RWPE2 (cell line): ENCODE results near the gene OXCT2.
"Not testable (repeated sequence)": the region's sequence is repeated elsewhere in the genome, so short reads cannot be mapped to it uniquely, and the experiment has no call there.

Experiments
- ATAC-seq: fragments of 200-7000 bp; cut with Tn5 transposase; 3 replicates; pipeline ENCODE4 v1.9.1; 2021; ENCODE audit warnings: low read depth
- DNase-seq: peaks from one replicate; pipeline ENCODE4 v3.0.0-alpha.2; 2020; ENCODE audit warnings: low spot score
- H3K27ac ChIP-seq: fragments of 450-650 bp; 2 replicates; pipeline ENCODE4 v1.5.1; 2017; ENCODE audit warnings: mild to moderate bottlenecking; ENCODE audit not compliant: poor library complexity, severe bottlenecking
- H3K27me3 ChIP-seq: fragments of 250-450 bp; sonication (Bioruptor Pico); 2 replicates; pipeline ENCODE4 v1.5.1; 2021; ENCODE audit warnings: mild to moderate bottlenecking, moderate library complexity; ENCODE audit not compliant: insufficient read depth, poor library complexity, severe bottlenecking
- H3K36me3 ChIP-seq: fragments of 250-450 bp; sonication (Bioruptor Pico); 2 replicates; pipeline ENCODE4 v1.5.1; 2020; ENCODE audit warnings: low read depth, mild to moderate bottlenecking, moderate library complexity
- H3K4me1 ChIP-seq: fragments of 250-450 bp; sonication (Bioruptor Pico); 2 replicates; pipeline ENCODE4 v1.5.1; 2021; ENCODE audit warnings: mild to moderate bottlenecking, moderate library complexity; ENCODE audit not compliant: insufficient read depth, poor library complexity, severe bottlenecking
- H3K4me3 ChIP-seq: fragments of 250-450 bp; sonication (Bioruptor Pico); 2 replicates; pipeline ENCODE4 v1.5.1; 2021; ENCODE audit warnings: mild to moderate bottlenecking, moderate library complexity; ENCODE audit not compliant: severe bottlenecking
- H3K9me3 ChIP-seq: fragments of 250-450 bp; sonication (Bioruptor Pico); 2 replicates; pipeline ENCODE4 v1.5.1; 2021; ENCODE audit warnings: mild to moderate bottlenecking, moderate library complexity; ENCODE audit not compliant: severe bottlenecking
- TF ChIP-seq, protein P1 (sequence below): fragments of 450-650 bp; IDR thresholded peaks from one replicate; pipeline ENCODE4 v1.5.1; 2017; ENCODE audit warnings: mild to moderate bottlenecking, moderate library complexity; ENCODE audit not compliant: poor library complexity, severe bottlenecking

OXCT2 gene

DNA sequence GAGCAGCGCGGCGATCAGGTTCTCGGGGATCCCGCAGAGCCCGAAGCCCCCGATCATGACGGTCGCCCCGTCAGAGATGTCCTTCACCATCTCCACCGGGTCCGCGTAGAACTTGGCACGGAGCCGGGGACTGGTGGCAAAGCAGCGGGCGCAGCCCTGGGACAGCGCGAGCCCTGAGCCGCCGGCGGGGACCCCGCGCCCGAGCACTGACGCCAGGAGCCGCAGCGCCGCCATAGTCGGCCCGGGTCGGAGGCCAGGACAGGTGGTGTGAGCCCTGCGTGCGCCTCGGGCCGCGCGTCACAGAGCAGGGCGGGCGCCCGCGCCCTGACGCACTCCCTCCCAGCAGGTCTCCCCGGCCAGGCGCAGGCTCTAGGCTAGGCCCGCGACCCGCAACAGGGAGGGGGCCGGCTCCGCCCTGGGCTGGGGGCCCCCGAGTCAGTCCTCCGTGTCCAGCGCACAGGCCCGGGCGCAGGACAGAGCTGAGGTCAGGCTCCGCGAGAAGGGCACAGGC is at the start of gene OXCT2:
OXCT2 (minus strand) TSS at position 327 of the 511 bp plus-strand sequence; CDS start at position 234, 93 bp downstream.
- peak; percentile 15; the same call in 1 of the 3 replicates for ATAC-seq
- peak within 1 kb of the TSS; percentile 41 for H3K4me3 ChIP-seq
- DNase-seq = not testable (repeated sequence)

DNA sequence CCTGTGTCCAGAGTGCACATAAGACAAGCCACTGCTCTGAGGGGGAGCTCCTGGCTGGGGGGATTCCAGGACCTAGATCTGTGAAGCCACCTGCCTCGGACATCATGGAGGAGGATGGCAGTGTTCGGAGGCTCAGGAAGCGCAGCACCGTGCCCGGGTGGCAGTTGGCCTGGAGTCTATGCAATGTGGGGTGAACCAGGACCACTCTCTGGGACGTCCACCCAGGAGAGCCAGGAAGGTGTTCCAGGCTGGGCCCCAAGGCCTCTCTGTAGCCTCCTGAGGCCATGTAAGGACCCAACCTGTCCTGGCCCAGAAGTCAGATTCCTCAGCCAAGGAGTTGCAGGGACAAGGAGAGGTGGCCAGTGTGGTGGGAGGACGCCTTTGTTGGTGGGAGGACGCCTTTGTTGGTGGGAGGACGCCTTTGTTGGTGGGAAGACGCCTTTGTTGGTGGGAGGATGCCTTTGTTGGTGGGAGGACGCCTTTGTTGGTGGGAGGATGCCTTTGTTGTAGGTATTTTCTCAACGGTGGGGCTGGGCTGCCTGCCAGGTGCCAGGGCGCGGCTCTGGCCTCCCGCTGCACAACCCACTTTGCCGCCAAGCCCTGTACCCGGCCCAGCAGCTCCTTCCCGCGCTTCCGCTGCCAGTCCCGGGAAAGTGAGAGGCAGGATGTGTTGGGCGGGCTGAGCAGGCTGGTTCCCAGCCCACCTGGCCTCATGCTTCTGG is 48.1 kb upstream of the OXCT2 start:
- H3K9me3 ChIP-seq = no peaks in the 10 kb centered on the region
- H3K27ac ChIP-seq = no peak overlapping the region
- ATAC-seq (no peak), DNase-seq (no peak)
- H3K4me1 ChIP-seq = no peaks in the 10 kb centered on the region
- H3K36me3 ChIP-seq = no peaks in the 10 kb centered on the region
- no peak overlapping the region for H3K4me3 ChIP-seq
- H3K27me3 ChIP-seq = no peaks in the 10 kb centered on the region
- TF ChIP-seq, protein P1, sequence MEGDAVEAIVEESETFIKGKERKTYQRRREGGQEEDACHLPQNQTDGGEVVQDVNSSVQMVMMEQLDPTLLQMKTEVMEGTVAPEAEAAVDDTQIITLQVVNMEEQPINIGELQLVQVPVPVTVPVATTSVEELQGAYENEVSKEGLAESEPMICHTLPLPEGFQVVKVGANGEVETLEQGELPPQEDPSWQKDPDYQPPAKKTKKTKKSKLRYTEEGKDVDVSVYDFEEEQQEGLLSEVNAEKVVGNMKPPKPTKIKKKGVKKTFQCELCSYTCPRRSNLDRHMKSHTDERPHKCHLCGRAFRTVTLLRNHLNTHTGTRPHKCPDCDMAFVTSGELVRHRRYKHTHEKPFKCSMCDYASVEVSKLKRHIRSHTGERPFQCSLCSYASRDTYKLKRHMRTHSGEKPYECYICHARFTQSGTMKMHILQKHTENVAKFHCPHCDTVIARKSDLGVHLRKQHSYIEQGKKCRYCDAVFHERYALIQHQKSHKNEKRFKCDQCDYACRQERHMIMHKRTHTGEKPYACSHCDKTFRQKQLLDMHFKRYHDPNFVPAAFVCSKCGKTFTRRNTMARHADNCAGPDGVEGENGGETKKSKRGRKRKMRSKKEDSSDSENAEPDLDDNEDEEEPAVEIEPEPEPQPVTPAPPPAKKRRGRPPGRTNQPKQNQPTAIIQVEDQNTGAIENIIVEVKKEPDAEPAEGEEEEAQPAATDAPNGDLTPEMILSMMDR = no peak

More for the DNA sequence above, at the start of gene OXCT2:
- not testable (repeated sequence) for H3K36me3 ChIP-seq, H3K9me3 ChIP-seq, H3K27ac ChIP-seq, H3K27me3 ChIP-seq, H3K4me1 ChIP-seq

DNA sequence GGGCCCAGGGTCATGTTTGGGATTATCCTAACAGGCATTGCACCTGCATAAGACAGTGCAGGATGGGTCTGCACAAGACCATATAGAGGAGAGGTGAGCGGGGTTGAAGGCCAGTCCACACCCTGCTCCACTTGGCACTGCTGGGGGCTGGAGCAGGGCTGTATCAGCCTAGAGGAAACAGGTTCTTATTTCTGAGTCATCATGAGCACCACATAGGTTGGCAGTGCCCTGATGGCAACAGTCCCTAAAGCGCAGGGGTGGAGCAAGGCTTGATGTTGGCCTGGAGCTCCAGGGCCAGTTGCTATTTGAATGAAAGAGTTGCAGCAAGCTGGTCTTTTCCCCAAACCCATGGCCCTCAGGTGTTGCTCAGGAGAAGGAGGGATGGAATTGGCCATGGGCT is 47.3 kb upstream of the OXCT2 start:
- Histone ChIP-seq H3K27ac (no peak overlapping the region), H3K9me3 (no peaks in the 10 kb centered on the region), H3K36me3 (no peaks in the 10 kb centered on the region), H3K4me1 (no peaks in the 10 kb centered on the region), H3K27me3 (no peaks in the 10 kb centered on the region), H3K4me3 (no peak overlapping the region)
- no peak for DNase-seq
- peak; percentile 24; the same call in 2 of the 3 replicates for ATAC-seq
- TF ChIP-seq, protein P1 = no peak

DNA sequence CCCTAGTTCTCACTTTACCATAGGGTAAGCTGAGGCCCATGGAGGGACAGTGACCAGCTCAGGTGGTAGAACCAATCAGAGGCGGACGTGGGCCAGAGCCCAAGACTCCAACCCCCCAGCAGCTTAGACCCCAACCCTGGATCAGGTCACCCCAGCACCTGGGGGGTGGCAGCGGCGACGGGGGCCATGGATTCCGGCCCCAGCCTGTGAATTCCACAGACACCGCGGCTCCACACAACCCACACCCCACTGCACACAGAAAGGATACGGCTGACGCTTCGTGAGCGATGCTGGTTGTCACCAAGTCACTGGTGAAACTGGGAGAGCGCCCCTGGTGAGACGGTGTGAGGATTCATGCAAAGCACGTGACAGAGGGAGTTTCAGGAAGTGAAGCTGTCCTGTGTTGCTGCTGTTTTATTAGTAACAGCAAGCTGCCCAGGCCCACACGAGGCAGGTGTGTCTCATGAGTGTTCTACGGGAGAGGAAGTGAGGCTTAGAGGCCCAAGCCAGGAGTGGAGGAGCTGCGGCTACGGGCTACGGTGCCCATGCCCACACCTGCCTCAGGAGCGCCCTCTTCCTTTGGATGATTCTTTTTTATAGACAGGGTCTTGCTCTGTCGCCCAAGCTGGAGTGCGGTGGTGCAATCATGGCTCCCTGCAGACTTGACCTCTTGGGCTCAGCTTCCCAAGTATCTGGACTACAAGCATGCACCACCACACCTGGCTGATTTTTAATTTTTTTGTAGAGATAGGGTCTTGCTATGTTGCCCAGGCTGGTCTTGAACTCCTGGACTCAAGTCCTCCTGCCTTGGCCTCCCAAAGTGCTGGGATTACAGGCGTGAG is 46.2 kb upstream of the OXCT2 start:
- not testable (repeated sequence) for H3K9me3 ChIP-seq, H3K36me3 ChIP-seq, H3K4me1 ChIP-seq, H3K27ac ChIP-seq, DNase-seq, H3K4me3 ChIP-seq, H3K27me3 ChIP-seq
- TF ChIP-seq, protein P1 = peak; percentile 69
- ATAC-seq = peak; percentile 57

- ATAC-seq (peak; percentile 80), DNase-seq (no peak)
- no peak overlapping the region for H3K4me3 ChIP-seq
- H3K36me3 ChIP-seq = no peaks in the 10 kb centered on the region
- H3K9me3 ChIP-seq = no peaks in the 10 kb centered on the region
- TF ChIP-seq, protein P1 = peak; percentile 91
- no peaks in the 10 kb centered on the region for H3K27me3 ChIP-seq
- no peaks in the 10 kb centered on the region for H3K4me1 ChIP-seq
- no peak overlapping the region for H3K27ac ChIP-seq
These were observed 45.4 kb upstream of the OXCT2 start for GRCh38 chr1:39816415-39817090.
